Mesodermal cell (in vitro differentiated cells): ENCODE measurements around the gene TOP2B.

Source experiments
- H3K27ac ChIP-seq: 2 replicates; pipeline ENCODE4 v1.7.0; 2013; ENCODE audit warnings: mild to moderate bottlenecking, low read depth, low read length, moderate library complexity; ENCODE audit not compliant: severe bottlenecking
- H3K36me3 ChIP-seq: 2 replicates; pipeline ENCODE4 v1.7.1; 2013; ENCODE audit warnings: mild to moderate bottlenecking, low read length, moderate library complexity; ENCODE audit not compliant: control insufficient read depth, insufficient read depth
- H3K4me1 ChIP-seq: one replicate; pipeline ENCODE4 v1.7.1; 2013; ENCODE audit warnings: mild to moderate bottlenecking, low read length; ENCODE audit not compliant: insufficient read depth, control insufficient read depth, poor library complexity, severe bottlenecking
- H3K4me3 ChIP-seq: 2 replicates; pipeline ENCODE4 v1.7.0; 2013; ENCODE audit warnings: low read length, control low read depth, mild to moderate bottlenecking; ENCODE audit not compliant: insufficient read depth, poor library complexity, severe bottlenecking; ENCODE audit errors: extremely low read depth
- H3K9me3 ChIP-seq: 2 replicates; pipeline ENCODE4 v1.7.1; 2013; ENCODE audit warnings: mild to moderate bottlenecking, low read length, moderate library complexity; ENCODE audit not compliant: control insufficient read depth
- WGBS, 2 experiments: methylation state at CpG; one replicate each; pipeline ENCODE4 v1.1.5; 2013; ENCODE audit warnings: missing lambda C conversion rate in 2 of 2; ENCODE audit not compliant: insufficient coverage in 2 of 2; 5-methylcytosine and 5-hydroxymethylcytosine counted together

Gene TOP2B

DNA sequence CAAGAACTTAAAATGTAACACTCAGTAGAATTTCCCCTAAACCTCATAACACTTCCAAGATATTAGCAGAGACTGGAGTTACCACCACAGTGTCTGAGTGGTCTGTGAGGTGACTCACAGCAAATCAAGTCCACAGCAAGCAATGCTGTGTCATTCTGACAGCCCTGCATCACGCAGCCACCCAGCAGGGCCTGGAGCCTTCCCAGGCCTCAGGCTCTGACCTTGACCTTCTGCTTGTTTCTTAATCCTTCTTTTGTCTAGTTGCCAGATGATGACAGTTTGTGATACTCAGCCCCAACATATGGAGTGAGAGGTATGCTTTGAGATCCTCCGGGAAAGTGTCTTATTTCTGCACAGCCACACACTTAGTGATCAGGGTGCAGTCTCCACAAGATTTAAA, 82.5 kb downstream of the TOP2B start:
- Histone ChIP-seq H3K27ac (peak overlapping the region; percentile 57), H3K9me3 (no peaks in the 10 kb centered on the region), H3K4me1 (peaks cover 21% of the 10 kb centered on the region), H3K36me3 (no peaks in the 10 kb centered on the region), H3K4me3 (no peak overlapping the region)
- WGBS, 2 experiments = 55 to 69% methylated on average over 2 of the region's 2 CpGs

DNA sequence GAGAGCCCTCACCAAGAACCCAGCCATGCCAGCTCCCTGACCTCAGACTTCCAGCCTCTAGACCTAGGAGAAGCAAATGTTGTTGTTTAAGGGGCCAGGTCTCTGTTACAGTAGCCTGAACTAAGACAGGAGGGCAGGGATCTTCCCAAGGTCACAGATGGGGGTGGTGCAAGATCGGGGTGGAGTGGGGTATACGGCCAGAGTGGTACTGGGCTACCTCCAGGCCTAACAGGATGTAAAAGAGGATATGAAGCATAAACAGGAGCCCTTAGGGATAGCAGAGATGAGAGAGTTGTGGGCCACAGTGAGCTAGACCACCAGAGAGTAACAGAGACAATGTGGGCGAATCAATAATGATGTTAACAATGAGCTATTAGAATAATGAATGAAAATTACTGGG, 82.9 kb downstream of the TOP2B start:
- 92 to 100% methylated on average over 1 to 2 of the region's 3 CpGs for WGBS, 2 experiments
- H3K4me3 ChIP-seq = no peak overlapping the region
- H3K36me3 ChIP-seq = no peaks in the 10 kb centered on the region
- H3K4me1 ChIP-seq = peaks cover 21% of the 10 kb centered on the region
- H3K27ac ChIP-seq = peak overlapping the region; percentile 39
- H3K9me3 ChIP-seq = no peaks in the 10 kb centered on the region

DNA sequence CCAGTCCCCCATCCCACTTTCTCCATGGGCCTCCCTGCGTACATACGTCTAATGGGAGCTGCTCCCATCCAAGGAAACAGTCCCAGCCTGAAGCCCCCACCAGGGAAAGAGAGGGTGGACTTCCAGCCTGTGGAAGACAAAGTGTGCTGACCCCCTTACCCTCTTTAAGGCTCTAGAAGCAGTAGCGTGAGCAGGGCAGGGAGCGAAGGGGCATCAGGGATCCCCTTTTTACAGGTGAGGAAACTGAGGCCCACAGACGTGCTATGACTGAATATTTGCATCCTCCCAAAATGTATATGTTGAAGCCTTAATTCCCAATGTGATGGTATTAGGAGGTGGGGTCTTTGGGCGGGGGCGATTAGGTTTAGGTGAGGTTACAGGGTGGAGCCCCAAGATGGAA, 83.4 kb downstream of the TOP2B start:
- Histone ChIP-seq H3K4me1 (peaks cover 21% of the 10 kb centered on the region), H3K9me3 (no peaks in the 10 kb centered on the region), H3K27ac (peak overlapping the region; percentile 39), H3K36me3 (no peaks in the 10 kb centered on the region), H3K4me3 (no peak overlapping the region)
- 96 to 98% methylated on average over 5 to 7 of the region's 7 CpGs for WGBS, 2 experiments

DNA sequence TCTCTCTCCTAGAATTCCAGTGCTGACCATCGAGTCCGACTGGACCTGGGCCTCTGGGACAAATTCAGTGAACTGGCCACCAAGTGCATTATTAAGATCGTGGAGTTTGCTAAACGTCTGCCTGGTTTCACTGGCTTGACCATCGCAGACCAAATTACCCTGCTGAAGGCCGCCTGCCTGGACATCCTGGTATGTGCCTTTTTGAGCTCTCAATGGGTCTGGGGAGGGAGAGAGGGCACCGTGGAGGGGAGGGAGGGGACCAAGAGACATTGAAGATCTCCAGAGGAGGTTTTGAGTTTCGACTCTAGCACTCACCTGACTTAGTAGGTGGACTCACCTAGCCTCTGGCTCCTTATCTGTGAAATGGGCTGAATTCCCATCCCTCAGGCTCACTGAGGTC, 84.2 kb downstream of the TOP2B start:
- Histone ChIP-seq H3K4me1 (peaks cover 21% of the 10 kb centered on the region), H3K4me3 (no peak overlapping the region), H3K27ac (no peak overlapping the region), H3K36me3 (no peaks in the 10 kb centered on the region), H3K9me3 (no peaks in the 10 kb centered on the region)
- WGBS, 2 experiments = 82 to 93% methylated on average over 6 of the region's 8 CpGs

DNA sequence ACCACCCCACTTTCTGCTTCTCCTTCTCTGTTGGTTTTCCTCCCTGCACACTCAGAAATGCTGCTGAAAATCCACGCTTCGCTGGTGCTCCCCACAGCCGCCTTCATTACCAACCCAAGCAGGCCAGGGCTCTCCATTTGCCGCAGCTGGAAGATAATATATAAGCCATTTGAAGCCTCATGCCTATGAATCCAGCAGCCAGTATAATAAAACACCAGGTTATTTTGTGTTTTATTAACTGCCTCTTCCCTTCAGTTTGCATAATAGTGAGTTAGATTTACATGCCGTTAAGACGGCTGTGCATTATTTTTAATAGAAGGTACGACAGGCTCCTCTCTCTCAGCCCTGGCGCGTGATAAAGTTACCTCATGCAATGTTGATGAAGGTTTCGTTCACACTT, 86.6 kb downstream of the TOP2B start:
- peaks cover 21% of the 10 kb centered on the region for H3K4me1 ChIP-seq
- no peak overlapping the region for H3K4me3 ChIP-seq
- WGBS, 2 experiments = 87 to 97% methylated on average over 7 to 9 of the region's 10 CpGs
- no peaks in the 10 kb centered on the region for H3K36me3 ChIP-seq
- no peaks in the 10 kb centered on the region for H3K9me3 ChIP-seq
- H3K27ac ChIP-seq = no peak overlapping the region

DNA sequence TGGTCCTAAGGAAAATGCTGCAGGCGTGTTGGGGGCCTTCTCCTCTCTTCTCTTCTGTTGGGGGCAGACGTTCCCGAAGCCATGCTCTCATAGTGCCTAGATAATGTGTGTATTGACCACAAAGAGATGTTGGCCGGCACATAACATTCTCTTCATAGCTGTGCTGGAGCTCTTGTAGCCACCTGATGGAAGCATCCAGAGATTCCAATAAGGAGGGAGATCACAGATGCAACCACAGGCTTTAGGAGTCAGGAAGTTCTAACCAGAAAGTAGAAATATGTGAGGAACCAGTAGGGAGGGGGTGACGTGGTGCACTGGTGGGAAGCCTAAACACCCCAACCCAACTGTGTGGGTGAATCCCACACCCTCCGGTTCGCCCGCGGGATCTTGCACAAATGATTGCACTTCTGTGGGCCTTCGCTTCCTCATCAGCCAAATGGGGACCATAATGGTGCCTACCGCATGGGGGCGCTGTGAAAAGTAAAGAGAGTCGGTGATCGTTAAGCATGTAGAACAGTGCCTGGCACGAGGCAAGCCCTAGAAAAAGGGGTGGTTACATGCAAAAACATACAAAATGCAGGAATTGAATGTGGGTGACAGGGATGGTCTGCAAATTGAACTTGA, 87.8 kb downstream of the TOP2B start:
- Histone ChIP-seq H3K9me3 (no peaks in the 10 kb centered on the region), H3K36me3 (no peaks in the 10 kb centered on the region), H3K4me1 (peaks cover 25% of the 10 kb centered on the region), H3K4me3 (no peak overlapping the region), H3K27ac (no peak overlapping the region)
- 65 to 74% methylated on average over 10 to 12 of the region's 15 CpGs for WGBS, 2 experiments

DNA sequence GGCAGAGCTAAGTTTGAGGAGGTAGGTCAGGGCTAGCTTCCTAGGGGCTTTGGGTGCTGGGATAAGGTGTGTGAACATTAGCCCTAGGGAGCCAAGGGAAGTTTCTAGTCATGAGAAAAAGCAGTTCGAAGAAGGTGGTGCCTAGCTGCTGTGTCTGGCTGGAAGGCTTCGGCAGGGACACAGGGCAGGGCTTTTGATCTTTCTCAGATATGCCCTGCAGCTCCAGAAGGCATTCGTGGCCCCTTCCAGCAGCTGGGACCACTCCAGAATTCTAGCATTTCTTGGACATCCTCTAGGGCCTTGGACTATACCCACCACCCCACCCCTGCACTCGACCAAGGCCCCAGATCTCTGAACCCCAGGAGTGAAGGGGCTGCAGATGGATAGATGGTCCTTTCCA, 88.6 kb downstream of the TOP2B start:
- Histone ChIP-seq H3K9me3 (no peaks in the 10 kb centered on the region), H3K4me3 (no peak overlapping the region), H3K4me1 (peaks cover 19% of the 10 kb centered on the region), H3K36me3 (no peaks in the 10 kb centered on the region), H3K27ac (no peak overlapping the region)
- WGBS, 2 experiments = 88 to 98% methylated on average over 3 to 4 of the region's 4 CpGs

DNA sequence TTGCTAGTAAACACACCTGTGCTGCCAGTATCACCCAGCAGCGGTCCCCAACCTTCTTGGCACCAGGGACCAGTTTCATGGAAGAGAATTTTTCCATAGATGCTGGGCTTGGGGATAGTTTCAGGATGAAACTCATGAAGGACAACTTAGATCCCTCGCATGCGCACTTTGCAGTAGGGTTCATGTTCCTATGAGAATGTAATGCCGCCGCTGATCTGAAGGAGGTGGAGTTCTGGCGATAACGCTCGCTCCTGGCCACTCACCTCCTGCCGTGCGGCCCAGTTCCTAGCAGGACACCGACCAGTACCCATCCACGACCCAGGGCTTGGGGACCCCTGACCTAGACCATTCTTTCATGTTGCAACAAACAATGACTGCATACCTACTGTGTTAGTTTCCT, 89.7 kb downstream of the TOP2B start:
- Histone ChIP-seq H3K9me3 (no peaks in the 10 kb centered on the region), H3K4me3 (no peak overlapping the region), H3K4me1 (peaks cover 17% of the 10 kb centered on the region), H3K27ac (no peak overlapping the region), H3K36me3 (no peaks in the 10 kb centered on the region)
- WGBS, 2 experiments = 90 to 95% methylated on average over 12 of the region's 12 CpGs

DNA sequence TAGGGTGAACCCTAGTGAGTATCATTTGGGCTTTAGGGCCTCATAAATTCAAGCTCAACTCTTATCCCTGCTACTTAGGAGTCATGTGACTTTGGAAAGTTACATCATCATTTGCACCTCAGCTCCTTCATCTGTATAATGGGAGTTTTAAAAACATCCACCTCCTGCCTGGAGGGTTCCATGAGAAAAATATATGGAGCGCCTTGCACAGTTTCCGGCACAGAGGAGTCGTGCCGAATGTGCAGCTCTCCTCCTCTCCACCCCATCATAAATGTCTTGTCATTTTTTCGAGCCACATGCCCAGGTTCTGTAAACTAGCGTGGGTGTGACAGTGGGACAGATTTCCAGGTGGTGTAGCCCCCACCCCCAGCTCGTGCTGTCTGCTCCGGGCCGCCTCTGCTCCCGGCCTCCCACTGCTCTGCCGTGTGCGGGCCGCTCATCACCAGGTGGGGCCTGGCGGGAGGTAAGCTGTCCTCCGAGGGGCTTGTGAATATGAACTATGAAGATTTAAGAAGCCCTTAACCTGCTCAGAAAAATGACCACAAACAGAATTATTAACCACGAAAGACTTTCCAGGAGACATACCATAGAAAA, 90.4 kb downstream of the TOP2B start:
- 98 to 100% methylated on average over 2 to 15 of the region's 16 CpGs for WGBS, 2 experiments
- H3K27ac ChIP-seq = peak overlapping the region; percentile 68
- no peaks in the 10 kb centered on the region for H3K9me3 ChIP-seq
- no peaks in the 10 kb centered on the region for H3K36me3 ChIP-seq
- no peak overlapping the region for H3K4me3 ChIP-seq
- peaks cover 20% of the 10 kb centered on the region for H3K4me1 ChIP-seq

DNA sequence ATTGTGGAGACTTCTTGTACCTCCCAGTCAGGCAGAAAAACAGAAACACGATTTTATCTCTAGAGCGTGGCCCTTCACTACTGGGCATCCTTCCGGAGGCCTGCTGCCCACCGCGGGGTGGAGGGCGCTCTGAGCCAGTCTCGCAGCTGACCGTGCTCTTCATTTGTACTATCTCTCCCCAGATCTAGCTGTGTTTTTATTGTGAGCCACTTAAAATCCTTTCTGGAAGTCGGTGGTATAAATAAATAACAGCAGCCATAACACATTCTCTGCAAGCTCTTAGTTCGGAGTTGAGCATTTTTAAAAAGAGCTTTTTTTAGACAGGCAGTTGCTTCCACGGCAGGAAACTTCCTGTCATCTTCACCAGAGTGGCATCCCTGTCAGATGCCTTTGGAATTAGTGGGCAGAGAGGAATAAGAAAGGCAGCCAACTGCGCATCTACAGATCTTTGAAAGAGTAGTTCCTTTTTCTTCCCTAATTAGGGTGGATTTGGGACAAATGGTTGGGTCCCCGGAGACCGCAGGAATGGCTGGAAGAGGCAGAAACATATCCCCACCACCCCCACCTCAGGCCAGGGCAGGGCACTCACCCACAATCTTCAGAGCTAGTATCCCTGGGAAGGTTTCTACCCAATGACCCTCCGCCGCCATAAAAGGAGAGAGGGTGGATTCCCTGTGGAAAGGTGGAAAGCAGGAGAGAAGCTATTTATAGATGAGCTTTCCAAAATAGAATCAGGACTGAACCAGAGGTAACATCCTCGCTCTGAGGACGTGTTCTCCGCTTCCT, 91.1 kb downstream of the TOP2B start:
- no peaks in the 10 kb centered on the region for H3K9me3 ChIP-seq
- H3K4me1 ChIP-seq = peaks cover 20% of the 10 kb centered on the region
- H3K36me3 ChIP-seq = no peaks in the 10 kb centered on the region
- whole genome bisulfite sequencing, 2 experiments = 81 to 84% methylated on average over 14 to 16 of the region's 19 CpGs
- H3K4me3 ChIP-seq = no peak overlapping the region
- H3K27ac ChIP-seq = peak overlapping the region; percentile 68

DNA sequence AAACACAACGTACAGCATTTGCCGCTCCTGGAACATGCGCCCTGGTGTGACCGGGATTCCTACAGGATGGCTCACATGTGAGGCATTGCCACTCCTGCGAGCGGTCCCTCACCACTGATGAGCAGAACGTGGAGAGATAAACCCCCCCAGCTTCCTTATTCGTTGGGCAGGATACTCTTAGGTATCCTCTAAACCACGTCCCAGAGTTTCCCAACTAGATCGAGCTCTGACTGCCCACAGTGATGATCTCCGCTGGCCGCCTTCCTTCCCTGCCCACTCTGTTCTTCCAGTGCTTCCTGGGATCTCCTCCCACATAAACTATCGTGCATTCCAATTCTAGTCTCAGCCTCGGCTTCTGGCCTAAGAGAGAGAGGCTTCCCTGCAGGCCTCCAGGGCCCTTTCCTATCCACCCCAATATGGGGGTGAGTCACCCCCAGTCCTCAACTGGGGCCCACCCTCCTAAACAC, 91.8 kb downstream of the TOP2B start:
- H3K4me3 ChIP-seq = no peak overlapping the region
- H3K27ac ChIP-seq = peak overlapping the region; percentile 68
- WGBS, 2 experiments = 80 to 88% methylated on average over 13 to 14 of the region's 14 CpGs
- no peaks in the 10 kb centered on the region for H3K36me3 ChIP-seq
- no peaks in the 10 kb centered on the region for H3K9me3 ChIP-seq
- peaks cover 20% of the 10 kb centered on the region for H3K4me1 ChIP-seq
